GM18505 (cell line): ENCODE results near the gene AKR1D1.
"Not testable (repeated sequence)": the region's sequence is repeated elsewhere in the genome, so short reads cannot be mapped to it uniquely, and the experiment has no call there.

Experiments
- ATAC-seq: cut with Tn5 transposase; IDR thresholded peaks from one replicate; pipeline ENCODE4 v1.9.1; 2021; ENCODE audit not compliant: unreplicated experiment
- POLR2A ChIP-seq: IDR thresholded peaks from 4 replicates; pipeline ENCODE4 v1.6.1; 2011; ENCODE audit warnings: borderline replicate concordance; ENCODE audit not compliant: insufficient read depth, insufficient read length; ENCODE audit errors: extremely low read depth

Gene AKR1D1

GRCh38 chr7:138081868-138082267 lies 5.6 kb downstream of the AKR1D1 start:
- TF ChIP-seq POLR2A, result no peak
- no peak for ATAC-seq

GRCh38 chr7:138083859-138084258 lies 7.6 kb downstream of the AKR1D1 start:
- TF ChIP-seq POLR2A, result no peak
- no peak for ATAC-seq

GRCh38 chr7:138086563-138087270 lies 10.5 kb downstream of the AKR1D1 start:
- no peak for TF ChIP-seq POLR2A
- ATAC-seq, result no peak

GRCh38 chr7:138089080-138089901 lies 13.0 kb downstream of the AKR1D1 start:
- TF ChIP-seq POLR2A, result no peak
- no peak for ATAC-seq

- TF ChIP-seq POLR2A, result no peak
- no peak for ATAC-seq
These were observed 14.8 kb downstream of the AKR1D1 start for GRCh38 chr7:138091032-138091431.

- not testable (repeated sequence) for ATAC-seq
These were observed 15.6 kb downstream of the AKR1D1 start for GRCh38 chr7:138091840-138092239.

GRCh38 chr7:138092486-138093028 lies 16.3 kb downstream of the AKR1D1 start:
- no peak for ATAC-seq
- no peak for TF ChIP-seq POLR2A

GRCh38 chr7:138095972-138096935 lies 20.0 kb downstream of the AKR1D1 start:
- ATAC-seq, result no peak
- no peak for TF ChIP-seq POLR2A

- ATAC-seq, result no peak
- no peak for TF ChIP-seq POLR2A
These were observed 20.9 kb downstream of the AKR1D1 start for GRCh38 chr7:138097064-138097741.

GRCh38 chr7:138099813-138100212 lies 23.6 kb downstream of the AKR1D1 start:
- no peak for ATAC-seq
- no peak for TF ChIP-seq POLR2A

GRCh38 chr7:138105221-138105620 lies 29.0 kb downstream of the AKR1D1 start:
- no peak for TF ChIP-seq POLR2A
- ATAC-seq, result no peak

- ATAC-seq, result no peak
- TF ChIP-seq POLR2A, result no peak
These were observed 38.8 kb downstream of the AKR1D1 start for GRCh38 chr7:138115047-138115446.
